Peyer's patch (tissue), 4 donors: ENCODE measurements around the gene CD44. TPM values are rescaled to one million over a fixed set of nuclear protein-coding genes. Genes with fewer than 3 reads are reported as not detected.

Source experiments
- DNase-seq, 3 donors: peaks; one replicate each; pipeline ENCODE4 v3.0.0-alpha.2; 2017 to 2019
- H3K27ac ChIP-seq, 4 donors: fragments of 200-600 bp; sonication (generic); one replicate each; pipeline ENCODE4 v1.5.1; 2016 to 2019
- H3K27me3 ChIP-seq, 2 donors: fragments of 200-600 bp; sonication (generic); one replicate each; pipeline ENCODE4 v1.5.1; 2019
- H3K36me3 ChIP-seq, 3 donors: fragments of 200-600 bp; sonication (generic); one replicate each; pipeline ENCODE4 v1.5.1; 2016 to 2019
- H3K4me1 ChIP-seq, 4 donors: fragments of 200-600 bp; sonication (generic); one replicate each; pipeline ENCODE4 v1.5.1; 2016 to 2019
- H3K4me3 ChIP-seq, 4 donors: fragments of 200-600 bp; sonication (generic); 1 replicate in 3 of 4; 2 replicates in 1 of 4; pipeline ENCODE4 v1.5.1; 2016 to 2019; ENCODE audit warnings: mild to moderate bottlenecking in 1 of 4
- H3K9me3 ChIP-seq, 4 donors: fragments of 200-600 bp; sonication (generic); one replicate each; pipeline ENCODE4 v1.5.1; 2016 to 2019; ENCODE audit warnings: mild to moderate bottlenecking in 1 of 4
- POLR2A ChIP-seq, 2 donors: fragments of 450-650 bp; IDR thresholded peaks; one replicate each; pipeline ENCODE4 v1.5.1; 2017; ENCODE audit warnings: antibody characterized with exemption in 2 of 2, mild to moderate bottlenecking in 2 of 2, moderate library complexity in 2 of 2
- total RNA-seq, 4 donors: library from RNA; depleted of rRNA; stranded (reverse); fragments of >200 nt; gene quantifications; one replicate each; pipeline ENCODE4 v1.1.0, GENCODE V29; 2016
- TF ChIP-seq, protein P1 (sequence below), 6 experiments: fragments of 450-650 bp in 4 of 6; fragments of 200-600 bp in 2 of 6; sonication (generic) in 1 of 6; IDR thresholded peaks; one replicate each; pipeline ENCODE4 v1.5.1; 2017 to 2019; ENCODE audit warnings: antibody characterized with exemption in 6 of 6, mild to moderate bottlenecking in 3 of 6, moderate library complexity in 1 of 6

CD44 gene
- total RNA-seq, 4 donors from 2014 or later, result 71.6 to 412 (median 130) TPM

DNA sequence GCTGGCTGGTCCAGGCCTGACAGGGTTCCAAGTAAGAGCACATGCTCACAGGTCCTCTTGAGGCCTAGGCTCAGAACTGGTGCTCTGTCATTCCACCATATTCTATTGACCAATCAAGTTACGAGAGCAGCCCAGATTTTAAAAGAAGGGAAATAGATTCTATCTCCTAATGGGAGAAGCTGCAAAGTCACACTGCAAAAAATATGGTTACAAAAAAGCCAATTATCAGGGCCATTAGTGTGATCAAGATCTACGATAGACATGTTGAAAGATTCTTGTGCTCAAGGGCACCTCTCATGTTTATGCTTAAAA lies 96.1 kb downstream of the CD44 start:
- no peak for DNase-seq
- H3K4me3 ChIP-seq, result no peak overlapping the region
- no peaks in the 10 kb centered on the region for H3K27me3 ChIP-seq
- peaks cover 0 to 11% (median 0%) of the 10 kb centered on the region in 3 donors for H3K36me3 ChIP-seq
- no peak overlapping the region for H3K27ac ChIP-seq
- no peaks in the 10 kb centered on the region for H3K4me1 ChIP-seq
- no peaks in the 10 kb centered on the region for H3K9me3 ChIP-seq
- TF ChIP-seq POLR2A (IDR thresholded peaks at IDR 0.05), result no peak
- TF ChIP-seq, protein P1, sequence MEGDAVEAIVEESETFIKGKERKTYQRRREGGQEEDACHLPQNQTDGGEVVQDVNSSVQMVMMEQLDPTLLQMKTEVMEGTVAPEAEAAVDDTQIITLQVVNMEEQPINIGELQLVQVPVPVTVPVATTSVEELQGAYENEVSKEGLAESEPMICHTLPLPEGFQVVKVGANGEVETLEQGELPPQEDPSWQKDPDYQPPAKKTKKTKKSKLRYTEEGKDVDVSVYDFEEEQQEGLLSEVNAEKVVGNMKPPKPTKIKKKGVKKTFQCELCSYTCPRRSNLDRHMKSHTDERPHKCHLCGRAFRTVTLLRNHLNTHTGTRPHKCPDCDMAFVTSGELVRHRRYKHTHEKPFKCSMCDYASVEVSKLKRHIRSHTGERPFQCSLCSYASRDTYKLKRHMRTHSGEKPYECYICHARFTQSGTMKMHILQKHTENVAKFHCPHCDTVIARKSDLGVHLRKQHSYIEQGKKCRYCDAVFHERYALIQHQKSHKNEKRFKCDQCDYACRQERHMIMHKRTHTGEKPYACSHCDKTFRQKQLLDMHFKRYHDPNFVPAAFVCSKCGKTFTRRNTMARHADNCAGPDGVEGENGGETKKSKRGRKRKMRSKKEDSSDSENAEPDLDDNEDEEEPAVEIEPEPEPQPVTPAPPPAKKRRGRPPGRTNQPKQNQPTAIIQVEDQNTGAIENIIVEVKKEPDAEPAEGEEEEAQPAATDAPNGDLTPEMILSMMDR (IDR thresholded peaks at IDR 0.05), result no peak

DNA sequence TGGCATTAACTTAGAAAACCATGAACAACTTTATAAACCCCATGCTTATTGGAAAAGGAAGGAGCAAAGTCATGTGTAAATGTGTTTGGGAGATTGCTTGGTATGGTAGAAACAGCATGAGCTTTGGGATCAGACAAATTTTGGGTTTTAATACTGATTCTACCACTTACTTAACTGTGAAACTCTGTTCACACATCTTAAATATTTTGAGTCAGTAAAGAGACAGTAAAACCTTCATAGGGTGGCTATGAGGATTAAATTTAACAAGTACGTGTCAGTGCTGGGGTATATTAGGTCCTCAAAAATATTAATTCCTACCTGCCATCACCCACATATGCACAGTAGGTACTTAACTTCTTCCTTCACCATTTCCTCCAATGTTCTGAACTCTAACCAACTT lies 96.5 kb downstream of the CD44 start:
- Histone ChIP-seq H3K27ac (no peak overlapping the region), H3K27me3 (no peaks in the 10 kb centered on the region), H3K4me3 (no peak overlapping the region), H3K4me1 (no peaks in the 10 kb centered on the region), H3K9me3 (no peaks in the 10 kb centered on the region), H3K36me3 (peaks cover 0 to 7% (median 0%) of the 10 kb centered on the region in 3 donors)
- TF ChIP-seq POLR2A (IDR thresholded peaks at IDR 0.05), result no peak
- TF ChIP-seq, protein P1 (IDR thresholded peaks at IDR 0.05), result no peak
- DNase-seq, result no peak

DNA sequence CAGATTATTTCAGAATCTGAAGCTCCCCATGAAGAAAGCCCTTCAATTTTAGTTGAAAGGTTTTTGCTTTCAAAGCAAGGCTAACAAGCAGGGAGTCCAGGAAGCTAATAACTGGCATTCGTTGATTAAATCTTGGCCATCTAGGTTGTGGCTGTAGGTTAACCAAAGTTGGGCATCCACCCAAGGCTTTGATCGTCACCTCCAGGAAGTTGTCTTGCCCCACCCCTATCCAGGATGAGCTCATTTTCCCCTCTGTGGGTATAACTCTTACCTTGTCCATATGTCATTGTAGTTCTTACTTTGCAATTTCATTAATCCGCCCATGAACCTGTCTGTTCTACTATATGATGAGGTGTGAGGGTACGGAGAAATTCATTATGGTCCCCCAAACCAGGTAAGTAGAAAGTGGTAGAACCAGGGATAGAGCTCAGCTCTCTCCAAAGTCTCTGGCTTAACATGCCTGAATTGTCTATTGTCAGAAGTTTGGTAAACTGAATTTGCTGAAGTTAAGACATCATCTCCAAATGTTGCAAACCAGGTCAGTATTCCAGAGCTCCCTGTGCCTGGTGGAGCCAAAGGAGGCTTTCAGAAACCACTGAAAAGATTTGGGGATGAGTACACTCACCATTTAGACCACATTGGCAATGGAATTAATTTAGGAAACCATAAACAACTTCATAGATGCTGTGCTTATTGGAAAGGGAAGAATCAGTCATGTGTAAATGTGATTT lies 97.1 kb downstream of the CD44 start:
- peaks cover 0 to 2% (median 0%) of the 10 kb centered on the region in 3 donors for H3K36me3 ChIP-seq
- no peaks in the 10 kb centered on the region for H3K27me3 ChIP-seq
- H3K27ac ChIP-seq, result no peak overlapping the region
- H3K9me3 ChIP-seq, result no peaks in the 10 kb centered on the region
- no peak for TF ChIP-seq POLR2A (IDR thresholded peaks at IDR 0.05)
- no peaks in the 10 kb centered on the region for H3K4me1 ChIP-seq
- H3K4me3 ChIP-seq, result no peak overlapping the region
- peak in 2 of 3 donors; percentile 24 to 71 for DNase-seq

DNA sequence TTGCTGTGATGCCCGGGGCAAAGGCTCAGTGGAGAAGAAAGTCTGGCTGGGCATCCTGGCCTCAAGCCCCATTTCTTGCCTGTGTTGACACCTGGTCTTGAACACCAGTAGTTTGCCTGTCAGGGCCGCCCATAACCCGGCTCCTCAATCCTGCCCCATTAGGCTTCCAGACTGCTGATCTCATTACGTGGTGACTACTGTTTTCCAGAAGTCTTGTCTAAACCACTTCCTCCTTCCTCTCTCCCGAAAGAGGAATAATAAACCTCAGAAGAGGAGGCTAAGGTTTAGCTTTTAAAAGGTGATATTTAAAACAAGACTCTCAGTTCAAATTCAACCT lies 97.7 kb downstream of the CD44 start:
- Histone ChIP-seq H3K4me3 (no peak overlapping the region), H3K9me3 (no peaks in the 10 kb centered on the region), H3K27ac (no peak overlapping the region), H3K27me3 (no peaks in the 10 kb centered on the region), H3K4me1 (no peaks in the 10 kb centered on the region), H3K36me3 (no peaks in the 10 kb centered on the region)
- DNase-seq, result no peak
- TF ChIP-seq, protein P1 (IDR thresholded peaks at IDR 0.05), result no peak
- TF ChIP-seq POLR2A (IDR thresholded peaks at IDR 0.05), result no peak

DNA sequence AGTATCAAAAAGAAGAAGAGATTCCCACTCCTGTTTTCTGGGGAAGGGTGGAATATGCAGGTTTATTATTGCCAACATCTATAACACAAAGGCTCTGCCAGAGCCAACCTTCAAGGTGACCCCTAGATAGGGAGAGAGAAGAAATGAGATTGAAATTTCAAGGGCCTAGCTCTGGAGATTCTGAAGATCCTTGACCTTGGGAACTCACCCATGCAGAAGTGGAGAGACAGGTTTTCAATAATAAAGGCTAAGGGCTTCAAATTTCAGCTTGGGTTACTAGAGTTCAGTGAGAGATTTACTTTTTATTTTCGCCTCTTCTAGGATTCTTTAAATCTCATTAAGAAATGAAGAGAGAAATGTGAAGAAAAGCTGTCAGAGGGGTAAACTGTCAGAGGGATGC lies 98.4 kb downstream of the CD44 start:
- Histone ChIP-seq H3K27ac (no peak overlapping the region), H3K9me3 (no peaks in the 10 kb centered on the region), H3K36me3 (no peaks in the 10 kb centered on the region), H3K4me1 (no peaks in the 10 kb centered on the region), H3K4me3 (no peak overlapping the region), H3K27me3 (no peaks in the 10 kb centered on the region)
- DNase-seq, result no peak
- TF ChIP-seq, protein P1 (IDR thresholded peaks at IDR 0.05), result no peak
- no peak for TF ChIP-seq POLR2A (IDR thresholded peaks at IDR 0.05)

DNA sequence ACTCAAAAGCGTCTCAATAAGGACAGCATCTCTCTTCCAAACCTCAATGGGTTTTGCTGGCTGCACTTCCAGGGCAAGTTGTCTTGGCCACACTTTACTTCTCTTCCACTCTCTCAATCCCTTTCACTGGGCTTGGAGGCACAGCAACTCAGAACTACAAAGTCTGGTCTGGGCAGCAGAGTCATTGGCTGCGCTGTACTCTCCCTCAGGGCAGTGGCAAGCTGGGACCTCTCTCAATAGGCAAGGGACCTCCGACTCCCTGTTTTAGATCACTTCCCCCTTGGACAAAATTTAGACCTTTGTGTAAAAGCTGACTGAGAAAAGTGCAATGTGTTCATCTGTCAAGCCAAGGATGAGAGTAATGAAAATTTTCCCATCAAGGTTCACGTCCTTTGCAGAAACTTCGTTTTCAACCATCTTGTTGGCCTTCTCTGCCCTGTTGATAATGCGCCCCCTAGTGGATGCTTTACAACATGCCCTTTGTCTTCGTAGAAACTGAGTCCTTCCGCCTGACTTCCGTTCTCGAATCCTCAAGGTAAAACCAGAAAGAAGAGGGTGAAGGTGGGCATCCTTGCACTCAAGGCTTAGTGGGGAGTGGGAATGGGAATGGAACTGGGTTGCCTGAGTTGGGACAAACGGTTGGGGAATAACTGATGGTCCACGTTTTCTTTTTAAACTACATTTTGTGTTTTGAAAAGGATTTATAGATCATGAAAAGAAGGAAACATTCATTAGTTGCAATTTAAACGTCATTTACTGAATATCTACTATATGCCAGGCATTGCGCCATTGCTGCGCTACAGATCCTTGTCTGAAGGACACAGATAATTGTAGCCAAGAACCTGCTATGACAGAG lies 99.1 kb downstream of the CD44 start:
- Histone ChIP-seq H3K4me3 (no peak overlapping the region), H3K36me3 (no peaks in the 10 kb centered on the region), H3K9me3 (no peaks in the 10 kb centered on the region), H3K27ac (no peak overlapping the region), H3K4me1 (no peaks in the 10 kb centered on the region), H3K27me3 (no peaks in the 10 kb centered on the region)
- peak in 2 of 3 donors; percentile 76 to 79 for DNase-seq
- no peak for TF ChIP-seq POLR2A (IDR thresholded peaks at IDR 0.05)
- TF ChIP-seq, protein P1 (IDR thresholded peaks at IDR 0.05), result peak; percentile 62 to 88 (median 72)
